EL (cell line): ENCODE measurements around the gene GLYAT.

Source experiments
- DNase-seq: peaks from one replicate; pipeline ENCODE4 v3.0.0-alpha.2; 2016

Gene GLYAT

DNA sequence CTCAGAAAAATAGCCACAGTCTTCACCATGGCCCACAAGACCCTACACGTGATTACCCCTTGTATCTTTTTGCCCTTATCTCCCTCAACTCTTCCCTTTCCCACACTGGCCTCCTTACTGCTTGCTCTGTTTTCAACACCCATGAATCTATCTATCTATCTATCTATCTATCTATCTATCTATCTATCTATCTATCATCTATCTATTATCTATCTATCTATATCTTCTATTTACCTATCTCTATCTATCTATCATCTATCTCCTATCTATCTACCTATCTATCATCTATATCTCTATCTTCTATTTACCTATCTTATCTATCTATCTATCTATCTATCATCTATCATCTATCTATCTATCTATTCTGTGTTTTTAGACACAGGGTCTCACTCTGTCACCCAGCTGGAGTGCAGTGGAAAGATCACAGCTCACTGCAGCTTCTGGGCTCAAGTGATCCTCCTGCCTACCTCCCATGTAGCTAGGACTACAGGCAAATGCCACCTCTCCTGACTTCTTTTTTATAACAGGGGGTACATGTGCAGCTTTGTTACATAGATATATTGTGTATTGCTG, 55.1 kb downstream of the GLYAT start:
- DNase-seq = no peak

GRCh38 chr11:58675334-58676155, 56.2 kb downstream of the GLYAT start:
- peak; percentile 59 for DNase-seq

DNA sequence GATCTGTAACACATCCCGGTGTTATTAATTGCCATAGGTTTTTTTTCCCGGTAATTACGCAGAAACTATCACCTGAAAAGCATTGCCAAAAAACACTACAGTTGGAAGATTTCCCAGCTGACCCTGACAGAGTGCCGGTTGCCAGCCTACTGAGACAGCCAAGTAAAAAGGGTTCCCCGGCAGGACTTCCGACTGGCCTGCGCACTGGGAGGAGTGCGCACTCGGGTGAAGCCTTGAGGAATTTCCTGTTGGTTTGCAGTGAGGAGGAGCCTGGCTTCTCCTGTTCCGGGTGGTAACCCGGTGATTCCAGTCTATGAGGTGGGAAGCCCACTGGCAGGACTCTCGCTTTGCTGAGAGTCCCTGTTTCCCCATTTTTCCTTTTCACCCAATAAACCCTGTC, 57.1 kb downstream of the GLYAT start:
- DNase-seq = no peak

- DNase-seq = no peak
These were observed 59.6 kb downstream of the GLYAT start for GRCh38 chr11:58671983-58672633.

GRCh38 chr11:58659910-58660570, 71.7 kb downstream of the GLYAT start:
- no peak for DNase-seq

DNA sequence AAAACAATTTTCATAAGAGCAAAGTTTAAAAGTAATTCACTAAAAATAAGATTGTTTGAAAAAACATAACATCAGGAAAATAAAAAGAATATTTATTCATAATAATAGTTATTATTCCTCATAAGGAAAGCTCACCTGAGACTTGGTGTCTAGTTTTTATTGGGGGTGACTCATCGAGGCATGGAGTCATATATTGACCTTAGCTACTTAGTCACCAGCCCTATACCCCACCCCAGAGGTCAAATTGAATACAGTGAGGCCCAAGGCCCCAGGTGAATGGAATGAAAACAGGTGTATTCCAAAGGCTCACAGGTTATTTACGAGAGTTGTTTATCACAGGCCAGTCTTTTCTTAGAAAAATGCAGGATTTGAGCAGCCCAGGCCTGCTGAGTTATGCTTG, 72.3 kb downstream of the GLYAT start:
- no peak for DNase-seq
